AG04450 (cell line): ENCODE data around the gene HOXA3. TPM values are rescaled to one million over a fixed set of nuclear protein-coding genes. Genes with fewer than 3 reads are reported as not detected.

Experiments used
- CTCF ChIA-PET: fragments of 300-600, 350-600 bp; formaldehyde crosslinking; extraction: SDS; loops from one replicate; lab custom pipeline; 2022; ENCODE audit warnings: antibody characterized with exemption, inconsistent platforms; lab: Charles Lee
- POLR2A ChIA-PET: fragments of 350-600 bp; formaldehyde crosslinking; extraction: SDS; loops from one replicate; lab custom pipeline; 2021; ENCODE audit warnings: antibody characterized with exemption, inconsistent platforms; lab: Yijun Ruan, JAX
- DNase-seq: peaks from one replicate; pipeline ENCODE4 v3.0.0-alpha.2; 2011; ENCODE audit warnings: low read depth, low spot score
- H3K27ac ChIP-seq: one replicate; pipeline ENCODE4 v1.5.1; 2012; ENCODE audit warnings: low read depth, low read length, control low read depth
- H3K27me3 ChIP-seq: one replicate; pipeline ENCODE4 v1.6.0; 2012; ENCODE audit warnings: low read length; ENCODE audit not compliant: control insufficient read depth, insufficient read depth
- H3K4me3 ChIP-seq: 2 replicates; pipeline ENCODE4 v1.5.1; 2011; ENCODE audit warnings: mild to moderate bottlenecking, low read depth, low read length, control low read depth
- H3K9me3 ChIP-seq: 2 replicates; pipeline ENCODE4 v1.5.1; 2012; ENCODE audit warnings: low read length; ENCODE audit not compliant: control insufficient read depth, insufficient read depth
- polyA plus RNA-seq: library from polyadenylated mRNA; depleted of rRNA; stranded (reverse); fragments of >200 nt; gene quantifications from 2 replicates; pipeline ENCODE4 v1.2.3, GENCODE V29; 2011
- TF ChIP-seq, protein P1 (sequence below): IDR thresholded peaks from 2 replicates; pipeline ENCODE4 v1.5.1; 2011; ENCODE audit warnings: low read depth, low read length, control low read depth, inconsistent platforms

The HOXA3 gene
- polyA plus RNA-seq, 1 experiment: 1.6 TPM

DNA sequence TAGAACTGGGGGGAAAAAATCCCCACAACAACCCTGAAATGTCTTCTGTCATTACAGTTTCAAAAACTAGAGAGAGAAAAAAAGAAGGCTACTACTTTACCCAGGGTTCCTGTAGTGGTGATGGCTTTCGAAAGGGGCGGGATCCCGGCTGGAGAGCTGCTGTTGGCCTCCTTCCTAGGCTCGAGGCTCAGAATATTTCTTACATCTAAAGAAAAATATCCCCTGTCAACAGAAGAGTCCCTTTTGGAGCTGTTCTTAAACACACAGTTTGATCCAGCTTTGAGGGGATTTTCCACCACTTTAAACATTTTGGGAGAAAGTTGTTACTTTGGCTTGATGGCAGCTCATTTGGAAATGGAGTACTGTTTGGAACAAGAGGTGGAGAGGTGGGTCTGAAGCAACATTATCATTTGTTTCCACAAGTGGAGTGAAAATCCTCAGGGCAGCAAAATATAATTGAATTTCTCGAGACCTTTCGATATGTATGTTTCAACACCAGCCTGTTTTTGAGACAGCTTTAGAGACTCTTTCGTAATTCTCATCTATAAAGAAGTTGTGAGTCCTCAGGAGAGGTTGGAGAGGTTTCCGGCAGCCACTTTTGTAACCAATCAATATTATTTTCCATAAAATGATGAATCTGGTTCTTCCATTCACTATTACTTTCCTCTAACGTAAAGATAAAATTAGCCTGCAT is 42.5 kb upstream of the HOXA3 start:
- Histone ChIP-seq H3K9me3 (peaks cover 11% of the 10 kb centered on the region; the same call in 1 of the 2 replicates), H3K4me3 (no peak overlapping the region), H3K27me3 (peaks cover 84% of the 10 kb centered on the region), H3K27ac (no peak overlapping the region)
- DNase-seq: no peak
- TF ChIP-seq, protein P1, sequence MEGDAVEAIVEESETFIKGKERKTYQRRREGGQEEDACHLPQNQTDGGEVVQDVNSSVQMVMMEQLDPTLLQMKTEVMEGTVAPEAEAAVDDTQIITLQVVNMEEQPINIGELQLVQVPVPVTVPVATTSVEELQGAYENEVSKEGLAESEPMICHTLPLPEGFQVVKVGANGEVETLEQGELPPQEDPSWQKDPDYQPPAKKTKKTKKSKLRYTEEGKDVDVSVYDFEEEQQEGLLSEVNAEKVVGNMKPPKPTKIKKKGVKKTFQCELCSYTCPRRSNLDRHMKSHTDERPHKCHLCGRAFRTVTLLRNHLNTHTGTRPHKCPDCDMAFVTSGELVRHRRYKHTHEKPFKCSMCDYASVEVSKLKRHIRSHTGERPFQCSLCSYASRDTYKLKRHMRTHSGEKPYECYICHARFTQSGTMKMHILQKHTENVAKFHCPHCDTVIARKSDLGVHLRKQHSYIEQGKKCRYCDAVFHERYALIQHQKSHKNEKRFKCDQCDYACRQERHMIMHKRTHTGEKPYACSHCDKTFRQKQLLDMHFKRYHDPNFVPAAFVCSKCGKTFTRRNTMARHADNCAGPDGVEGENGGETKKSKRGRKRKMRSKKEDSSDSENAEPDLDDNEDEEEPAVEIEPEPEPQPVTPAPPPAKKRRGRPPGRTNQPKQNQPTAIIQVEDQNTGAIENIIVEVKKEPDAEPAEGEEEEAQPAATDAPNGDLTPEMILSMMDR: no peak
- ChIA-PET POLR2A (no interaction called here), CTCF (interaction anchor here (0.9 to 3.2 kb wide), 26 partner anchors 8 to 1727 kb away, joined by 3 to 68 read pairs (median 10); no protein-coding TSS in a partner anchor)

DNA sequence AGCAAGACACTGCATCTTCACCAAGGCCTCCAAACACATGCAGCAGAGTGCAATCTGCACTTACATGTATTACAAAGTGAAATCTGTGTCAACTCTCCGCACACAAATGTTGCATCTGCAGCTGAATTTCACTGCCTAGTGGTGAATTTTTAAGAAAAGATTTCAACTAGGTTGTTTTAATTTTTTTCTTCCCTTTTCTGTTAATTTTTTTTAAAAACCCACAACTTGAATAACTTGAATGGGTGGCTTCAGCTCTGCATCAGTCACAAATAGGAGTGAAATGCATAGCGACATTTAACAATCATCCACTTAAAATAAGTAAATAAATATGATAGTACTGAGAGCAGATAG is 41.6 kb upstream of the HOXA3 start:
- CTCF ChIA-PET: interaction anchor here (2.8 to 3.2 kb wide), 3 partner anchors 412 to 904 kb away, joined by 24 to 41 read pairs (median 34); no protein-coding TSS in a partner anchor
- H3K27ac ChIP-seq: no peak overlapping the region
- H3K4me3 ChIP-seq: no peak overlapping the region

GRCh38 chr7:27193335-27194001 is 41.1 kb upstream of the HOXA3 start:
- DNase-seq: no peak
- no peak overlapping the region for H3K4me3 ChIP-seq
- POLR2A ChIA-PET: interaction anchor here (0.7 kb wide), 1 partner anchor 10 kb away, joined by 4 read pairs; no protein-coding TSS in a partner anchor
- H3K9me3 ChIP-seq: peaks cover 11% of the 10 kb centered on the region; the same call in 1 of the 2 replicates
- TF ChIP-seq, protein P1: no peak
- H3K27ac ChIP-seq: no peak overlapping the region
- H3K27me3 ChIP-seq: peaks cover 88% of the 10 kb centered on the region
- CTCF ChIA-PET: interaction anchor here (0.8 to 3.2 kb wide), 3 partner anchors 14 to 906 kb away, joined by 3 to 41 read pairs (median 3); no protein-coding TSS in a partner anchor

More for the DNA sequence above, 41.6 kb upstream of the HOXA3 start:
- peaks cover 88% of the 10 kb centered on the region for H3K27me3 ChIP-seq
- POLR2A ChIA-PET: interaction anchor here (0.6 to 0.7 kb wide), 2 partner anchors 10 to 37 kb away, joined by 4 to 7 read pairs; no protein-coding TSS in a partner anchor
- DNase-seq: no peak
- TF ChIP-seq, protein P1: no peak
- peaks cover 13% of the 10 kb centered on the region; the same call in 1 of the 2 replicates for H3K9me3 ChIP-seq

GRCh38 chr7:27192546-27193334 is 40.4 kb upstream of the HOXA3 start:
- TF ChIP-seq, protein P1: no peak
- no peak overlapping the region for H3K27ac ChIP-seq
- H3K4me3 ChIP-seq: no peak overlapping the region
- no peak for DNase-seq
- POLR2A ChIA-PET: interaction anchor here (0.6 kb wide), 1 partner anchor 907 kb away, joined by 3 read pairs; no protein-coding TSS in a partner anchor
- H3K9me3 ChIP-seq: peaks cover 15% of the 10 kb centered on the region; the same call in 1 of the 2 replicates
- peaks cover 88% of the 10 kb centered on the region for H3K27me3 ChIP-seq
- CTCF ChIA-PET: interaction anchor here (0.8 to 1.0 kb wide), 2 partner anchors 14 to 907 kb away, joined by 3 read pairs; no protein-coding TSS in a partner anchor
